Peyer's patch (tissue), 4 donors: ENCODE measurements around the gene ZMIZ1.
"Not testable (repeated sequence)": the region's sequence is repeated elsewhere in the genome, so short reads cannot be mapped to it uniquely, and the experiment has no call there.

Experiments used
- POLR2A ChIP-seq, 2 donors: fragments of 450-650 bp; IDR thresholded peaks; one replicate each; pipeline ENCODE4 v1.5.1; 2017; ENCODE audit warnings: antibody characterized with exemption in 2 of 2, mild to moderate bottlenecking in 2 of 2, moderate library complexity in 2 of 2
- TF ChIP-seq, protein P1 (sequence below), 6 experiments: fragments of 450-650 bp in 4 of 6; fragments of 200-600 bp in 2 of 6; sonication (generic) in 1 of 6; IDR thresholded peaks; one replicate each; pipeline ENCODE4 v1.5.1; 2017 to 2019; ENCODE audit warnings: antibody characterized with exemption in 6 of 6, mild to moderate bottlenecking in 3 of 6, moderate library complexity in 1 of 6

DNA sequence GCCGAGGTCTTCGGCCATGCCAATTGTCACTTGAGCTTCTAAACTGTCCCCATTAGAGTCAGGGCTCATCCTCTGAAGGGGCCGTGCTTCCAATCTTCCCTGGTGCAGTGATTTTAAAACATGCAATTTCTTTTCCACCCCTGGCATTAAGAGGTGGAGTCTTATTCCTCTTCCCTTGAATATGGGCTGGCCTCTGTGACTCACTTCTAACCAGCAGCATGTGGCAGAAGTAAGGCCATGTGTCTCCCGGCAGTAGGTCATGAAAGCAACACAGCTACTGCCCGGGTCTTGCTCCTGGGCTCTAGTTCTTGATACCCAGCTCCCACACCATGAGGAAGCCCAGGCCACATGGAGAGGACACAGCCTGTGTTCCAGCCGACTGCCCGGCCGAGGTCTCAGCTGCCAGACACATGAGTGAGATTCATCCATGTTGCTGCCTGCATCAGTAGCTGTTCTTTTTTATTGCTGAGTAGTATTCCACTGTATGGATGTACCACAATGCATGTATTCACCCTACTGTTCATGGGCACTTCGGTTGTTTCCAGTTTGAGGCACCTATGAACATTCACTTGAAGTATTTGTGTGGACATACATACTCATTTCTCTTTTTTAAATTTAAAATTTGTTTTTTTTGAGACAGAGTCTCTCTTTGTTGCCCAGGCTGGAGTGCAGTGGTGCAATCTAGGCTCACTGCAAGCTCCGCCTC, 264.0 kb downstream of the ZMIZ1 start:
- TF ChIP-seq, protein P1, sequence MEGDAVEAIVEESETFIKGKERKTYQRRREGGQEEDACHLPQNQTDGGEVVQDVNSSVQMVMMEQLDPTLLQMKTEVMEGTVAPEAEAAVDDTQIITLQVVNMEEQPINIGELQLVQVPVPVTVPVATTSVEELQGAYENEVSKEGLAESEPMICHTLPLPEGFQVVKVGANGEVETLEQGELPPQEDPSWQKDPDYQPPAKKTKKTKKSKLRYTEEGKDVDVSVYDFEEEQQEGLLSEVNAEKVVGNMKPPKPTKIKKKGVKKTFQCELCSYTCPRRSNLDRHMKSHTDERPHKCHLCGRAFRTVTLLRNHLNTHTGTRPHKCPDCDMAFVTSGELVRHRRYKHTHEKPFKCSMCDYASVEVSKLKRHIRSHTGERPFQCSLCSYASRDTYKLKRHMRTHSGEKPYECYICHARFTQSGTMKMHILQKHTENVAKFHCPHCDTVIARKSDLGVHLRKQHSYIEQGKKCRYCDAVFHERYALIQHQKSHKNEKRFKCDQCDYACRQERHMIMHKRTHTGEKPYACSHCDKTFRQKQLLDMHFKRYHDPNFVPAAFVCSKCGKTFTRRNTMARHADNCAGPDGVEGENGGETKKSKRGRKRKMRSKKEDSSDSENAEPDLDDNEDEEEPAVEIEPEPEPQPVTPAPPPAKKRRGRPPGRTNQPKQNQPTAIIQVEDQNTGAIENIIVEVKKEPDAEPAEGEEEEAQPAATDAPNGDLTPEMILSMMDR (IDR thresholded peaks at IDR 0.05) = not testable (repeated sequence)
- TF ChIP-seq POLR2A (IDR thresholded peaks at IDR 0.05) = not testable (repeated sequence)
